Measurements from ENCODE around the gene TRIM7. TPM values are rescaled to one million over a fixed set of nuclear protein-coding genes. Genes with fewer than 3 reads are reported as not detected.
A peak's percentile ranks its signal among the peaks of the same experiment; 100 is the strongest.

TRIM7 gene
- total RNA-seq, 2 experiments from 2014 or later = 3.4 to 3.8 TPM

GRCh38 chr5:181243564-181244343 lies 38.8 kb upstream of the TRIM7 start, which contains the start of gene RACK1:
RACK1 (minus strand) TSS chr5:181243906; CDS start chr5:181243800, 106 bp downstream.
- Histone ChIP-seq H3K4me1 (ENCODE audit: insufficient read depth, low read length) (peaks cover 87% of the 10 kb centered on the region), H3K27me3 (ENCODE audit: control insufficient read depth in 1 of 2, insufficient read depth in 2 of 2, low read length in 2 of 2) (no peaks in the 10 kb centered on the region), H3K27ac (ENCODE audit: low read depth in 1 of 2, low read length in 2 of 2) (peak within 1 kb of the TSS; percentile 81 to 90), H3K4me3 (ENCODE audit: low read length) (peak within 1 kb of the TSS; percentile 94), H3K9me3 (ENCODE audit: control insufficient read depth in 1 of 2, insufficient read depth in 1 of 2, low read length in 2 of 2) (no peaks in the 10 kb centered on the region), H3K36me3 (ENCODE audit: insufficient read depth, low read length) (peaks cover 44% of the 10 kb centered on the region)
- POLR2A ChIA-PET = interaction anchor here (0.7 to 14.5 kb wide), 14 partner anchors 8 to 59 kb away, joined by 3 to 244 read pairs (median 6); partner anchors contain the start of genes TRIM41, TRIM52 and TRIM7
- Mint-ChIP-seq H3K4me3 (peak within 1 kb of the TSS; percentile 95), H3K4me1 (ENCODE audit: low read depth) (peaks cover 76% of the 10 kb centered on the region), H3K36me3 (ENCODE audit: low read depth) (peaks cover 59% of the 10 kb centered on the region), H3K27ac (peak within 1 kb of the TSS; percentile 96), H3K9me3 (no peaks in the 10 kb centered on the region), H3K27me3 (no peaks in the 10 kb centered on the region)
- TF ChIP-seq CTCF (IDR thresholded peaks at IDR 0.05) = no peak
- ATAC-seq (ENCODE audit: poor library complexity) (peak; percentile 75), DNase-seq (peak; percentile 84 to 95 (median 88))
- CTCF ChIA-PET = interaction anchor here (0.6 to 1.0 kb wide), 2 partner anchors 18 to 20 kb away, joined by 3 read pairs; partner anchors contain the start of gene TRIM52
- intact Hi-C loops (cut with DNase I, micrococcal nuclease) = loop anchor here (1.0 to 10.0 kb wide), 6 partner anchors 17 to 1619 kb away; partner anchors contain the start of genes HNRNPH1 (in 1 of the 2), MGAT1 (in 1 of the 2), TRIM7 (in 1 of the 2) and ZFP62 (in 1 of the 2)

GRCh38 chr5:181243018-181243563 lies 38.1 kb upstream of the TRIM7 start:
- Mint-ChIP-seq H3K36me3 (ENCODE audit: low read depth) (peaks cover 63% of the 10 kb centered on the region), H3K4me3 (peak overlapping the region; percentile 95), H3K27ac (peak overlapping the region; percentile 96), H3K9me3 (no peaks in the 10 kb centered on the region), H3K27me3 (no peaks in the 10 kb centered on the region), H3K4me1 (ENCODE audit: low read depth) (peaks cover 74% of the 10 kb centered on the region)
- Histone ChIP-seq H3K4me1 (ENCODE audit: insufficient read depth, low read length) (peaks cover 81% of the 10 kb centered on the region), H3K27ac (ENCODE audit: low read depth in 1 of 2, low read length in 2 of 2) (peak overlapping the region; percentile 81 to 90), H3K27me3 (ENCODE audit: control insufficient read depth in 1 of 2, insufficient read depth in 2 of 2, low read length in 2 of 2) (no peaks in the 10 kb centered on the region), H3K9me3 (ENCODE audit: control insufficient read depth in 1 of 2, insufficient read depth in 1 of 2, low read length in 2 of 2) (no peaks in the 10 kb centered on the region), H3K4me3 (ENCODE audit: low read length) (peak overlapping the region; percentile 94), H3K36me3 (ENCODE audit: insufficient read depth, low read length) (peaks cover 51% of the 10 kb centered on the region)
- POLR2A ChIA-PET = interaction anchor here (0.7 to 14.5 kb wide), 11 partner anchors 9 to 53 kb away, joined by 3 to 244 read pairs (median 5); partner anchors contain the start of genes TRIM41 and TRIM52
- TF ChIP-seq CTCF (IDR thresholded peaks at IDR 0.05) = no peak
- peak in 3 of 14 experiments; percentile 27 to 48 (median 38) for DNase-seq
- ATAC-seq (ENCODE audit: poor library complexity) = peak; percentile 22
- CTCF ChIA-PET = interaction anchor here (0.6 kb wide), 1 partner anchor 14 kb away, joined by 3 read pairs; no protein-coding TSS in a partner anchor
- intact Hi-C loops (cut with DNase I, micrococcal nuclease) = loop anchor here (1.0 to 10.0 kb wide), 6 partner anchors 17 to 1618 kb away; partner anchors contain the start of genes HNRNPH1 (in 1 of the 2), MGAT1 (in 1 of the 2), TRIM7 (in 1 of the 2) and ZFP62 (in 1 of the 2)

DNA sequence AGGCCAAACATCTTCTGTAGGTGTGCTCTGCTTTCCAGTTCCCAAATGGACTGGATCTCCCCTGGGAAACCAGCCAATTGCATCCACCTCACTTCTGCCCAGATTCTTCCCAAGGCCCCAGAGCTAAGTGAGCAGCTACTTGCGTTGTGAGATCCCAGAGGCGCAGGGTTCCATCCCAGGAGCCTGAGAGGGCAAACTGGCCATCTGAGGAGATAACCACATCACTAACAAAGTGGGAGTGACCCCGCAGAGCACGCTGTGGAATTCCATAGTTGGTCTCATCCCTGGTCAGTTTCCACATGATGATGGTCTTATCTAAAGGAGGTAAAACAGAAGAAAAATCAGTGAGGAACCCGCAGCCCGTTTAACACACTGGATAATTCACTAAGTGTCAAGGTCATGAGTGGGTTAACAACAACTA lies 37.0 kb upstream of the TRIM7 start:
- H3K4me1 ChIP-seq (ENCODE audit: insufficient read depth, low read length) = peaks cover 71% of the 10 kb centered on the region
- no peaks in the 10 kb centered on the region for H3K27me3 ChIP-seq (ENCODE audit: control insufficient read depth in 1 of 2, insufficient read depth in 2 of 2, low read length in 2 of 2)
- ChIA-PET POLR2A (interaction anchor here (1.3 to 14.5 kb wide), 7 partner anchors 8 to 50 kb away, joined by 3 to 244 read pairs (median 9); partner anchors contain the start of genes TRIM41 and TRIM52), CTCF (interaction anchor here (1.7 to 2.3 kb wide), 2 partner anchors 18 to 58 kb away, joined by 3 to 6 read pairs; no protein-coding TSS in a partner anchor)
- peak overlapping the region; percentile 81 to 90 for H3K27ac ChIP-seq (ENCODE audit: low read depth in 1 of 2, low read length in 2 of 2)
- H3K27ac Mint-ChIP-seq = peak overlapping the region; percentile 96
- H3K4me3 Mint-ChIP-seq = peak overlapping the region; percentile 95
- no peaks in the 10 kb centered on the region for H3K9me3 Mint-ChIP-seq
- no peak for ATAC-seq (ENCODE audit: poor library complexity)
- peaks cover 61% of the 10 kb centered on the region for H3K36me3 ChIP-seq (ENCODE audit: insufficient read depth, low read length)
- TF ChIP-seq CTCF (IDR thresholded peaks at IDR 0.05) = no peak
- peaks cover 68% of the 10 kb centered on the region for H3K4me1 Mint-ChIP-seq (ENCODE audit: low read depth)
- H3K4me3 ChIP-seq (ENCODE audit: low read length) = peak overlapping the region; percentile 94
- no peaks in the 10 kb centered on the region for H3K9me3 ChIP-seq (ENCODE audit: control insufficient read depth in 1 of 2, insufficient read depth in 1 of 2, low read length in 2 of 2)
- peaks cover 71% of the 10 kb centered on the region for H3K36me3 Mint-ChIP-seq (ENCODE audit: low read depth)
- intact Hi-C loops (cut with DNase I, micrococcal nuclease) = loop anchor here (1.0 to 10.0 kb wide), 5 partner anchors 18 to 1617 kb away; partner anchors contain the start of genes HNRNPH1 (in 1 of the 2), MGAT1 (in 1 of the 2), TRIM7 (in 1 of the 2) and ZFP62 (in 1 of the 2)
- no peaks in the 10 kb centered on the region for H3K27me3 Mint-ChIP-seq
- no peak for DNase-seq

Measured in CD4-positive, alpha-beta T cell (primary cell).